ENCODE results near the gene SLC66A2. TPM values are rescaled to one million over a fixed set of nuclear protein-coding genes. Genes with fewer than 3 reads are reported as not detected.
A peak's percentile ranks its signal among the peaks of the same experiment; 100 is the strongest.

The SLC66A2 gene
- total RNA-seq, 4 donors from 2014 or later: 56.5 to 183 (median 92.9) TPM

DNA sequence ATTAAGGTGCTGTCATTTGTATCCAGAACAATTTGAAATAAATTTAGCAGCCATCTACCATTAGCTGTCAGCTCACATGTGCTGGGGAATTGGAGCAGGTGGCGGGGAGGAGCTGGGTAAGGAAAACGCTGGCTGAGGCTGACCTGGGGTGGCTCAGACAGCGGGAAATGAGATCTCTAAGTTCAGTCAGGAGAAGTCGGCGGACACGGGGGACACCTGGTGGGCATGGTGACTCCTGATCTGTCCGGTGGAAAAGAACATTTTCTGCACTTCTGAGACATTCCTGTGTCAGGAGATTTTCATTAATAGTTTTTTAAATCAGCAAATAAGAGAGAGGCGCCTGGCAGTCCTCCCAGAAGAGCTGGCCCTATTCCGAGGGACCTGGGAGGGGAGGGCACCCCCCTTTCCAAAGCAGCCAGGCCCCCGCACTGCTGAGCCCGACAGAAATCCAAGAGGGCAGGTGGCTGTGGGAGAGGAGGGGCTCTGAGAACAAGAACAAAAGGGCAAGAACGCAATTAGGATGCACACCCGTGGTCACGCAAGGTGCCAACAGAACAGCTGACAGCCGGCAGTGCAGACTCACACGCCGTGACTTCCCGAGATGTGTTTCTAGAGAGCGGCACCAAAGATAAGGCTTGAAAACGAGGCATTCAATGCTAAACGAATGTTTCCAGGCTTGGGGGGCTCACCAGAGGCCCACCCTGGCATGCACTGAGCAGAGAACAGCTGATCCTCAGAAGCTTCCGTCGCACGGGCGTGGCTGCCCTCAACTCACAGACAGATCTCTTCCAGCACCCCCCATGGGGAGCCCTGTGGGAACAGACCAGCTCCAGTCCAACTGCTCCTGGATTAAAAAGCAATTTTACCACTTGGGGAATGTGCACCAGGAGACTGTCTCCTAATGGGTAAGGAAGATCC, 26.4 kb downstream of the SLC66A2 start:
- H3K27ac ChIP-seq: no peak overlapping the region
- H3K27me3 ChIP-seq: no peaks in the 10 kb centered on the region
- 85 to 91% methylated on average over 8 to 25 of the region's 25 CpGs for WGBS, 2 donors (ENCODE audit: low coverage in 1 of 2)
- peaks cover 12 to 14% of the 10 kb centered on the region in 2 donors for H3K9me3 ChIP-seq
- DNase-seq: peak; percentile 6
- TF ChIP-seq POLR2A (IDR thresholded peaks at IDR 0.05) (no peak), EP300 (IDR thresholded peaks at IDR 0.05; ENCODE audit: low read depth) (no peak), POLR2AphosphoS5 (IDR thresholded peaks at IDR 0.05) (no peak)
- TF ChIP-seq, protein P1, sequence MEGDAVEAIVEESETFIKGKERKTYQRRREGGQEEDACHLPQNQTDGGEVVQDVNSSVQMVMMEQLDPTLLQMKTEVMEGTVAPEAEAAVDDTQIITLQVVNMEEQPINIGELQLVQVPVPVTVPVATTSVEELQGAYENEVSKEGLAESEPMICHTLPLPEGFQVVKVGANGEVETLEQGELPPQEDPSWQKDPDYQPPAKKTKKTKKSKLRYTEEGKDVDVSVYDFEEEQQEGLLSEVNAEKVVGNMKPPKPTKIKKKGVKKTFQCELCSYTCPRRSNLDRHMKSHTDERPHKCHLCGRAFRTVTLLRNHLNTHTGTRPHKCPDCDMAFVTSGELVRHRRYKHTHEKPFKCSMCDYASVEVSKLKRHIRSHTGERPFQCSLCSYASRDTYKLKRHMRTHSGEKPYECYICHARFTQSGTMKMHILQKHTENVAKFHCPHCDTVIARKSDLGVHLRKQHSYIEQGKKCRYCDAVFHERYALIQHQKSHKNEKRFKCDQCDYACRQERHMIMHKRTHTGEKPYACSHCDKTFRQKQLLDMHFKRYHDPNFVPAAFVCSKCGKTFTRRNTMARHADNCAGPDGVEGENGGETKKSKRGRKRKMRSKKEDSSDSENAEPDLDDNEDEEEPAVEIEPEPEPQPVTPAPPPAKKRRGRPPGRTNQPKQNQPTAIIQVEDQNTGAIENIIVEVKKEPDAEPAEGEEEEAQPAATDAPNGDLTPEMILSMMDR (IDR thresholded peaks at IDR 0.05): no peak
- H3K4me1 ChIP-seq: no peaks in the 10 kb centered on the region
- in situ Hi-C loops (cut with MboI; ENCODE audit: low pct_ligation_motif_present in 1 of 4, low pct_unique_long_range_greater_than_20kb in 1 of 4, low sequenced_read_pairs in 3 of 4): no loop called here
- H3K4me3 ChIP-seq: no peak overlapping the region
- peaks cover 0 to 21% (median 10%) of the 10 kb centered on the region in 4 donors for H3K36me3 ChIP-seq
- intact Hi-C loops (cut with DNase I; ENCODE audit: low total_unique reads): no loop called here

DNA sequence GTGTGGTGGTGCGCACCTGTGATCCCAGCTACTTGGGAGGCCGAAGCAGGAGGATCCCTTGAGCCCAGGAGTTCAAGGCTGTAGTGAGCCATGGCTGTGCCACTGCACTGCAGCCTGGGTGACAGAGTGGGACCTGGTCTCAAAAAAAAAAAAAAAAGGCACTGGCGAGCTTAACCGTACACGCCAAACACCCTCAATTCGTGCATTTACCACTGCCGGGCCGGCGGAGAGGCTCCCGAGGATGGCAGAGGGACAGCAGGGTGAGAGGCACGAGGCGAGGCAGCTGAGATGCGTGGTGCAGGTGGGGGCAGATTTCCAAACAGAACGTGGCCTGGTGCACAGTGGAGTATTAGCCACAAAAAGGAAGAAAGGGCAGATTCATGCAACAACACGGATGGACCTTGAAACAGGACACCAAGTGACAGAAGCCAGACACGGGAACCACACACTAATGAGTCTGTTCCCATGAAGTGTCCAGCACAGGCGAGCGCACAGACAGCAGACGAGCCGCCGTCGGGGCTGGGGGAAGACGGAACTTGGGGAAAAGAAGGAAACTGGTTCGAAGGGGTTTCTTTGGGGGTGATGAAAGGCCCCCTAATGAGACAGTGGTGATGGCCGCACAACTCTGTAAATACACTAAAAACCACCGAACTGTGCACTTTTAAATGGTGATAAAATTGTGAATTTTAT, 27.4 kb downstream of the SLC66A2 start:
- H3K36me3 ChIP-seq: peaks cover 0 to 13% (median 6%) of the 10 kb centered on the region in 4 donors
- DNase-seq: no peak
- H3K27ac ChIP-seq: no peak overlapping the region
- no peaks in the 10 kb centered on the region for H3K27me3 ChIP-seq
- peaks cover 2 to 4% of the 10 kb centered on the region in 2 donors for H3K9me3 ChIP-seq
- no peaks in the 10 kb centered on the region for H3K4me1 ChIP-seq
- no peak overlapping the region for H3K4me3 ChIP-seq
- TF ChIP-seq POLR2A (IDR thresholded peaks at IDR 0.05) (no peak), EP300 (IDR thresholded peaks at IDR 0.05; ENCODE audit: low read depth) (no peak), POLR2AphosphoS5 (IDR thresholded peaks at IDR 0.05) (no peak)
- TF ChIP-seq, protein P1 (IDR thresholded peaks at IDR 0.05): no peak
- intact Hi-C loops (cut with DNase I; ENCODE audit: low total_unique reads): no loop called here
- in situ Hi-C loops (cut with MboI; ENCODE audit: low pct_ligation_motif_present in 1 of 4, low pct_unique_long_range_greater_than_20kb in 1 of 4, low sequenced_read_pairs in 3 of 4): no loop called here
- 94% methylated on average over 12 to 26 of the region's 26 CpGs for WGBS, 2 donors (ENCODE audit: low coverage in 1 of 2)

DNA sequence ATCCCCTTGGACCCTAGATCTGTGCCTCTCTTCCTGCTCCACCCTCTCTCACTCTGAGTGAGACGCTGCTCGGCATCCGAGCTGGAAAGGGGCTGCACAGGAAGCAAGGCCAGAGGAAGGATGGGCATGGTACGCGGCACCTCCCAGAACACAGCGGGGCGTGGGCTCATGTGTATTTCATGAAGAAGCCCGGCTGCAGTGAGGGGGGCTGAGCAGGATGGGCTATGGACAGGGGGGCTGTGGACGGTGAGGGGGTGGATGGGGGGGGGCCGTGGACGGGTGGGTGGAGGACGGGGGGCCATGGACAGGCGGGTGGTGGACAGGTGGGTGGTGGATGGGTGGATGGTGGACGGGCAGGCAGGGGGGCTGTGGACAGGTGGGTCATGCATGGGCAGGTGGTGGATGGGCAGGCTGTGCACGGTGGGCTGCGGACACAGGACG, 28.5 kb downstream of the SLC66A2 start:
- Histone ChIP-seq H3K36me3 (peaks cover 0 to 16% (median 5%) of the 10 kb centered on the region in 4 donors), H3K27ac (no peak overlapping the region), H3K27me3 (no peaks in the 10 kb centered on the region), H3K4me1 (no peaks in the 10 kb centered on the region), H3K9me3 (no peaks in the 10 kb centered on the region), H3K4me3 (no peak overlapping the region)
- intact Hi-C loops (cut with DNase I; ENCODE audit: low total_unique reads): no loop called here
- in situ Hi-C loops (cut with MboI; ENCODE audit: low pct_ligation_motif_present in 1 of 4, low pct_unique_long_range_greater_than_20kb in 1 of 4, low sequenced_read_pairs in 3 of 4): no loop called here
- DNase-seq: peak; percentile 5
- TF ChIP-seq, protein P1 (IDR thresholded peaks at IDR 0.05): no peak
- TF ChIP-seq EP300 (IDR thresholded peaks at IDR 0.05; ENCODE audit: low read depth) (no peak), POLR2A (IDR thresholded peaks at IDR 0.05) (no peak), POLR2AphosphoS5 (IDR thresholded peaks at IDR 0.05) (no peak)
- WGBS, 2 donors (ENCODE audit: low coverage in 1 of 2): 86 to 94% methylated on average over 8 to 17 of the region's 17 CpGs

Data from transverse colon (tissue), 4 donors.